Stimulated activated CD8-positive, alpha-beta memory T cell treated with anti-CD3 and anti-CD28 coated beads, Interleukin-4, amount 100 ng/mL, for 4 hours (primary cell): ENCODE results near the gene GPRIN2.
"Not testable (repeated sequence)": the region's sequence is repeated elsewhere in the genome, so short reads cannot be mapped to it uniquely, and the experiment has no call there.

Source experiments
- DNase-seq, 2 donors: peaks; one replicate each; pipeline ENCODE4 v3.0.0-alpha.2; 2020; ENCODE audit warnings: low read depth in 2 of 2, low spot score in 1 of 2

Gene GPRIN2

DNA sequence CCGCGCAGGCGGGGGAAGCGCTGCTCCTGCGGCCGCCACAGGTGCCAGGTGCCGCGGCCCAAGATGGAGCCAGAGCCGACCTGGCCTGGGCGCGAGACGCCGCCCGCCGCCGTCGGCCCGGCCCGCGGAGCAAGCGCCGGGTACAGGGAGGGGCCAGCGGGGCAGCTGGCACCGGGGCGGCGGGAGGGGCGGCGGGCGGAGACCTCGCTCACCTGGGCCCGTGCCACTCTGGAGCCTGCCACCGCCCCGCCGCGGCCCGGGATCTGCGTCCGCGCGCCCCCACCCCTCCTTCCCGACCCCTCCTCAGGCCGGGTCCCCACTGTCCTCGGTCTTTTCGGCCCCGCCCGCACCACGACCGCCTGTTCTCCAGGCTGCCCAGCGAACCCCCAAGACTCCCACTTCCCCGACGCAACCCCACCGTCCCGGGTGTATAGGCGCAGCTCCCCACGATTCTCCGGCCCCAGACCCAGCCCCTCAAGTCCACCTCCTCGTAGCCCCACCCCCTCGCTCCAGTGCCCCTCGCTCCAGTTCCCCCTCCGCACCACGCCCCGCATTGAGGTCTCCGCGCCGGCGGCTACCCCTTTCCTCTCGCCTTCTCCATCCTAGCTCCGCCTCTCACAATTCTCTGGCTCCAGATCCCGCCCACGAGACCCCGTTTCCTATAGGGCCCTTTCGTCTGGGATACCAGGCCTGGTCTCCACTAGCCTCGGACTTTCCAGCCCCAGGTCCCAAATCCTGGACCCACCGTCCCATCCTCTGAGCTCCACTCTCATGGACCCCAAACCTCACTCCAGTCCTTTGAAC lies at the start of gene GPRIN2:
Gene GPRIN2 (minus strand): TSS at position 144 of the 804 bp plus-strand sequence. CDS start 5,922 bp downstream, outside the sequence.
- DNase-seq, result no peak

DNA sequence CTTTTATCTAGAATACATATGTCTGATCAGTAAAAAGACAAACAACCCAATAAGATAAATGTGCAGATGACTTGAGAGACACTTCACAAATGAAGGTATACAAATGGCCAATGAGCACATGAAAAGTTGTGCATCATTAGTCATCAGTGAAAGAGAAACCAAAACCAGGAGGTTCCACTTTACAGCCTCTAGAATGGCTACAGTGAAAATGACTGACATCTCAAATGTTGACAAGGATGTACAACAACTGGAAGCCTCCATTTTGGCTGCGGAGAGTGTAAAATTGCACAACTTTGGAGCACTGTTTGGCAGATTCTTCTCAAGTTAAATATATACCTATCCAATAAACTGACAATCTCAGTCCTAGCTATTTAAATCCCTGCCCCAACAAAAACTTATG lies 44.1 kb upstream of the GPRIN2 start:
- DNase-seq, result not testable (repeated sequence)

DNA sequence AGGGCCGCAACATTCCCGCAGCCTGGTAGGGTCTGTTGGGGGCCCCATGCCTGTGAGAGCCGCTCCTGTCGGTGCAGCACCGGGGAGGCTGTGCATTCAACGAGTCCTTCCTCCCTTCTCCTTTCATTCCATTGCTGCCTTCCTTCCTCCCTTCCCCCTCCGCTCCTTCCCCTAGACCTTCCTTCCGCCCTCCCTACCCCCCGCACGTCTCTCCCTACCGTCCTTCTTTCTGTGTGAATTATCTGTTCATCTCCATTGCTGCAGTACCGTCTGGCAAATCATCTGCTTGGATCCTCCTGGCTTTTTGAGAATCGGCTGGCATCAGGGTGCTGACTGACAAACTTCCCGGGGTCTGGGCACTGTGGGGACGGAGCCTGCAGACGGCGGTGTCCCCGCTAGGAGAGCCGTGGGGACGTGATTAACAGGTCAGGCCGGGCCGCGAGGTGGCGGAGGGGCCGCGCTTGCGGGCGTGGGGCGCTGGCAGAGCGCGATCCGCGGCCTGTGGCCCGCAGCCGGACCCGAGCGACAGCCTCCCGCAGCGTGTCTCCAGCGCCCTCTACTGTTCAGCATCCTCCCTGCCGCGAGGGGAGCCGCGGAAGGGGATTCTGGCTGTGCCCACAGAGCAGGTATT lies 41.3 kb upstream of the GPRIN2 start:
- DNase-seq, result not testable (repeated sequence)

DNA sequence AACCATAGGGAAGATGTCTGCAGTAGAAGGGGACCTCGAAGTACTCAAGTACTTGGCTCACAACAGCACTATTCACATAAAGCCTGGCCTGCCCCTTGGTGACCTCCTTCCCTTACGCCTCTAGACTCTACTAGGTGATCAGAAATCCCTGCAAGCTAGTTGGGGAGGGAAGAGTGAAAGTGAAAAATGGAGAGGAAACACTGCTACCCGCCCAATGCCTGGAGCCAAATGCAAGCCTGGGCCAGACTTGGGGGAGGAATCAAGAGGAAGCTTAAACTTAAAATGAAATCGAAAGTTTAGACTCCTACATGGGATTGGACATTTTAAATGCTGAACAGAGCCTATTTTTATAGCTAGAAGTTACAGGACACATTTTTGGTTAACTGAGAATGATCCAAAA lies 40.1 kb upstream of the GPRIN2 start:
- DNase-seq, result not testable (repeated sequence)

DNA sequence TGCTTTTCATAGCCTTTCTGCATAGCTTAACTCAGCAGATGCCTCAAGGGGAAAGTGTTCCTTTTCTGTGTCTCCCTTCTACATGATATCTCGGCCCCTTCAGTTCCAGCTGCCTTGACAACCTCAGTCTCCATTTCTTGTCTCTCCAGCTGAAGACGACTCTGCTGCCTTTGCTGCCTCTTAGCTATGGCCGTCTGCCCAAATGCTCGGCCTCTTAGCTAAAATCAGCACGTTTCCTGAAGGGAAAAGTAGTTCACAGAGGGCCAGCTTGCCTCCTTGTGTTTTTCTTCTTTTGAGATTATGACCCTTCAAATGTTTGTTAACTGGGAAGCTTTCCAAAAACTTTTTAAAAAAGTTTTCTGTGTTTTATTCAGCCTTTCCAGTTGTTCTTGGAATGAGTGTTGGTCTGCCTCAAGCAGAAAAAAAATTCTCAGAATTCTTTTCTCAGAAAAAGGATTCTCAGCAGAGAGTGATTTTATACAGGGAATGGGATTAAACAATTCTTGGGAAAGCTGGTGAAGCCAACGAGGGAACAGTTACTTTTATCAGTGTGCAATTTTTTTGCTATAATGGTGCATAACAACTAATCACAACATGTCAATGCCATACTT lies 38.1 kb upstream of the GPRIN2 start:
- not testable (repeated sequence) for DNase-seq

DNA sequence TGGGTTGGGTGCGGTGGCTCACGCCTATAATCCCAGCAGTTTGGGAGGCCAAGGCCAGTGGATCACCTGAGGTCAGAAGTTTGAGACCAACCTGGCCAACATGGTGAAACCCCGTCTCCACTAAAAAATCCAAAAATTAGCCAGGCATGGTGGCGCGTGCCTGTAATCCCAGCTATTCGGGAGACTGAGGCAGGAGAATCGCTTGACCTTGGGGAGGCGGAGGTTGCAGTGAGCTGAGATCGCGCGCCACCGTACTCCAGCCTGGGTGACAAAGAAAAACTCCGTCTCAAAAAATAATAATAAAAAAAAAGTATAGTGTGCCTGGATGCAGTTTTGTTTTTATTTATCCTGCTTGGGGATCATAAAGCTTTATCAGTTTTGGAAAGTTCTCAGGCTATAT lies 36.8 kb upstream of the GPRIN2 start:
- not testable (repeated sequence) for DNase-seq

DNA sequence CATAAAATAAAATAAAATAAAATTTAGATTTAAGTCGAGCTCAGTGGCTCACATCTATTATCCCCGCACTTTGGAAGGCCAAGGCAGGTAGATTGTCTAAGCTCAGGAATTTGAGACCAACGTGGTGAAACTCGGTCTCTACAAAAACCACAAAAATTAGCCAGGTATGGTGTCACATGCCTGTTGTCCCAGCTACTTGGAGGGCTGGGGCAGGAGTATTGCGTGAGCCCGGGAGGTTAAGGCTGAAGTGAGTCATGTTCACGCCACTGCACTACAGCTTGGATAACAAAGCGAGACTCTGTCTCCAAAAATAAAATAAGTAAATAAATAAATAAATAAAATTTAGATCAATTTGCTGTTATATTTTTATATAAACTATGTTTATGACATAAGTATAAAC lies 34.6 kb upstream of the GPRIN2 start:
- DNase-seq, result not testable (repeated sequence)

DNA sequence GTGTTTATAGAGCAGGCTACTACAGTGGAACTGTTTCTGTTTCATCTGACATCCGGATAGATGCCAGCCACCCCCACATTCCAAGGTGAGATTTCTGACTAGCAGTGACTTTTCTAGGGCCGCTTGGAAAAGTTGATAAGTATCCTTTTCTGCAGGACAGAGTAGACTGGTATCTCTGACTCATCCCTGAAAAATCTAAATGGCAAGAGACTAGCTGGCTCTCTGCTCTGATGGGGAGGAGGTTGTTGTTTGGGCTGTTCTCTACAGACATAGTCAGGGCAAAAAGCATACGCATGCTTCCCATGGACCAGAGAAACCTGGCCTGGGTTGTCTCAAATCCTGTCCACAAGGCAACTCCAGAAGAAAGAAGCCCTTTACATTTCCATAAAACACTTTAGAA lies 33.1 kb upstream of the GPRIN2 start:
- DNase-seq, result not testable (repeated sequence)

DNA sequence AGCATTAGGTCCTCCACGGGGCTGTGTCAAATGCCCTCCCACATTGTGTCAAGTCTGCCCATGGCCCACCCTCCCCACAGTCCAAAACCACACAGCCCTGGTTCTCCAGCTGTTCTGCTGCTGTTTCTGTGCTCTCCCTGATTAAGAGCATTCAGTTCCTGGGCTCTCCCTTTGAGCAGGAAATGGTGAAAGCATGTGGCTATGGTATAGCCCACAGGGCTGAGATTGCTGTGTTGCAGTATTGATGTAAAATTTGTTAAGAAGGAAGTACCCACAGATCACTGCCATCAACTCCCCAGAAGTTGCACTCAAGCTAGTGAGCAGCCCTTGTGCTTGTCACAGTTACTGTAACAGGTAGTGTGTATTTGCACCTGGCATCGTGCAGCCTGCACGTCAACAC lies 31.8 kb upstream of the GPRIN2 start:
- DNase-seq, result not testable (repeated sequence)

DNA sequence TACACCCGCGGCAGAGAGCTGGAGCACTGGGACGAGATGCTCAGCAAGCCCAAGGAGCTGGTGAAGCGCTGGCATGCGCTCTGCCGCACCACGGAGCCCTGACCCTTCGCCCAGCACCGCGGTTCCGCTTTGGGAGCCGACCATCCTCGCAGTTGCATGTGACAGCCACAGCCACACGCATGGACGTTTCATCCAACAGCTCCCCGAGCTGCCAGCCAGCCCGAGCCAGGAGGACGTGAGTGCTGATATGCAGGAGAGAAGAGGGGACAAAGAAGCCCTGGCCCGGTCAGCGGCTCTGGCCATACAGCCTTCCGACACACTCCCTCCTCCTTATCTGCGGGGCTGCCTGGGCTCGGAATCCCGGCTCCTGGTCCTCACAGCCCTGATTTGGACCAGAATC lies 31.1 kb upstream of the GPRIN2 start:
- not testable (repeated sequence) for DNase-seq

DNA sequence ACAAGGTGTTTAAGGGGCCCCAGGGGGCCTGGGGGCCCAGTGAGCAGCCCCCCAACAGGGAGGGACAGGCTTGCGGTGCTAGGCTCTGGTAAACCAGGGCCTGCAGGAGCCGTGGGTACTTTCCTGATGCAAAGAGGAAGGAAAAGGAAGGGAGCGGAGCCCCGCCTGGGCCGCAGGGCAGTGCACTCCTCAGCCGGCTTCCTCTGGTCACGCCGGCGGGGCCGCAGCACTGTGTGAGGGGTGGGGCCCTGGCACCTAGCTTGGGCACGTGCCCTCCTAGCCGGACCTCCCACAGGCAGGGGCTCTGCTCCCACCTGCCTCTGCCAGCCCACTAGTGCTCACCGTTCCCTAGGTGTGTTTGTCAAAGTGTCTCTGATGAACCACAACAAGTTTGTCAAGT lies 28.8 kb upstream of the GPRIN2 start:
- not testable (repeated sequence) for DNase-seq

DNA sequence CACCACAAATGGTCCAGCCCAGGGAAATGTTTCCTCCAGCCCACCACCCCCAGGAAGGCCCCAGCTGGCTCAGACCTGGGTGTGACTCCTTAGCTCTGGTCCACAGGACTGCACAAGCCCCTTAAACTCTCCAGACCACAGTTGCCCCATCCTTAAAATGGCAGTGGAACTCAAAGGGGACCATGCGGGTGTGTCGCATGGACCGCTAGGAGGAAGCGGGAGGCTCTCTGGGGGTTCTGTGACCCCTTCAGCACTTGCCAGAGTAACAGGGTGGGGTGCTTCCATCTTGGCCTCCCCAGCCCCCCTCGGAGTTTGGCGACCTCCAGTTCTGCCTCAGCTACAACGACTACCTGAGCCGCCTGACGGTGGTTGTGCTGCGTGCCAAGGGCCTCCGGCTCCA lies 27.7 kb upstream of the GPRIN2 start:
- not testable (repeated sequence) for DNase-seq

DNA sequence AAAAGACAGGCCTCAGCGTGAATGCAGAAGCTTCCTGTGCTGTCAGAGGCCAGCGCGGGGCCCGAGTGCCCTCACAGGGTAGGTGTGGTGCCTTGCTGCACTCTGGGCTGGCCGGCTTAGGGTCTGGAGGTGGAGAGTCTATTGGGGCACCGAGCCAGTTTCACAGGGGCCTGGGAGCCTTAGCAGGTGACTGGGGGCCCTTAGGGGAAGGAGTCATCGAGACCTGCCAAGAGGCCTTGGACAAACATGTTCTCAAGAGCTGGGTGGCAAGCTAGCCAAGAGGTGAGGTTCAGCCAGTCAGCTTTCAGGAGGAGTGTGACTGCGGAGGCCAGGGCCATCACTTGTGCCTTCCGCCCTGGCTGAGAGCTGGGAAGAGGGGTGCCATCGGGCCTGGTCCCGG lies 26.1 kb upstream of the GPRIN2 start:
- DNase-seq, result not testable (repeated sequence)

DNA sequence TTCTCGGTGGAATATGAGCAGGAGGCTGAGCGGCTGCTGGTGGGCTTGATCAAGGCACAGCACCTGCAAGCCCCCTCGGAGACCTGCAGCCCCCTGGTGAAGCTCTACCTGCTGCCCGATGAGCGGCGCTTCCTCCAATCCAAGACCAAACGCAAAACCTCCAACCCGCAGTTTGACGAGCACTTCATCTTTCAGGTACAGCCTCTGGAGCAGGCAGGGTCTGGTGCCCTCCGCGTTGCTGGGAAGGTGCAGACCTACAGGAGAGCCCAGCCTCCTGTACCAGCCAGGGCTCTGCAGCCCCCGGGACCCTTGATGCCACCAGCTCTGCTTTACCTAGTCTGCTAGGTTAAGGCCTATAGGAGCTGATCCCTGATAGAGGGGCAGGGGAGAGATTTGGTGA lies 25.5 kb upstream of the GPRIN2 start:
- not testable (repeated sequence) for DNase-seq

DNA sequence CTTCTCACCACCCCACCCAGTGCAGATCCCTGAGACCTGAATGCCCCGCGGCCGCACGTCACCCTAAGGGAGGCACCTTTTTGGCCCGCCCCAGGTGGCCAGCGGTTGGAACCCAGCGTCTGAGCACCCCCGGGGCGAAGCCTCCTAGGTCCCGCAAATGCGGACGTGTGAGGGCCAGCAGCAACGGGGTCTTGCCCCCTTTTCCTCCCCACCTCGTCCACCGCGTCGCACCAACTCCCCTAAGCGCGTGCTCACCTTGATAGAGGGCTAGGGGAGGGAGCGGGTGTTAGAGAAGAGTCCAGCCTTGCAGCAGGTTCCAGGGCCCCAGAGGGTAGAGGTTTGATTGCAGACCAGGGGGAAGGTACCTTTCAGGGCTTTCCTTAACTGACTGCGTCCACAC lies 22.9 kb upstream of the GPRIN2 start:
- DNase-seq, result not testable (repeated sequence)

DNA sequence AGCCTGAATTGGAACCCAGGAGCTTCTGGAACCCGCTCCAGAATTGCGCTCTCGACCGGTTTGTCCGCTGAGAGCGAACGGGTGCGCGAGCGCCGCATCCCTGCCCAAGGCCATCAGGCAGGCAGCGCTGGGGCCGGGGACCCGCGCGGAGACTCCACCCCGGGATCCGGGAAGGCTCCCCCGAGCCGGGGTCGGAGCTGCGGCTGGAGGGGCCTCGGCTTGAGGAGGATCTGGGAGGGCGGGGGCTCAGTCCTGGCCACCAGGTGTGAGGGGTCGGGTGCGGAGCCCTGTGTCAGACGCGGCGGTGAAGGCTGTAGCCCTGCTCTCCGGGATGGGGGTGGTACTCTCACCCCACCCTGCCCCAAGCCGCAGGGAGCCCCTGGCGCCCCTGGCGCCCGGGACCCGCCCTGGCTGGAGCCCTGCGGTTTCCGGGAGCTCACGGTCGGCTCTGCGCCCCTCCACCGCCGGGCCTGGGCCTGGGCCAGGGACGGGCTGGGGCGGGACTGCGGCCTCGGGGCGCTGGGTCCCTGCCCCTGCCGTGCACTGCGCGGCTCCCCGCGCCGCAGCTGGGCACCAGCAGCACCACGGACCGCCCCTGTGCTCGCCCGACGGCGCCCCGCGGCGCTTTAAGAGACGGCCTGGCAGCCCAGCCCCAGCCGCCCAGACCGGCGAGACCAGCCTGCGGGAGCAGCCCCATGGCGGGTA lies 22.2 kb upstream of the GPRIN2 start, which contains the start of gene SYT15:
Gene SYT15 (plus strand): TSS at position 655 of the 705 bp plus-strand sequence. CDS start 41 bp downstream, at position 696.
- DNase-seq, result not testable (repeated sequence)

DNA sequence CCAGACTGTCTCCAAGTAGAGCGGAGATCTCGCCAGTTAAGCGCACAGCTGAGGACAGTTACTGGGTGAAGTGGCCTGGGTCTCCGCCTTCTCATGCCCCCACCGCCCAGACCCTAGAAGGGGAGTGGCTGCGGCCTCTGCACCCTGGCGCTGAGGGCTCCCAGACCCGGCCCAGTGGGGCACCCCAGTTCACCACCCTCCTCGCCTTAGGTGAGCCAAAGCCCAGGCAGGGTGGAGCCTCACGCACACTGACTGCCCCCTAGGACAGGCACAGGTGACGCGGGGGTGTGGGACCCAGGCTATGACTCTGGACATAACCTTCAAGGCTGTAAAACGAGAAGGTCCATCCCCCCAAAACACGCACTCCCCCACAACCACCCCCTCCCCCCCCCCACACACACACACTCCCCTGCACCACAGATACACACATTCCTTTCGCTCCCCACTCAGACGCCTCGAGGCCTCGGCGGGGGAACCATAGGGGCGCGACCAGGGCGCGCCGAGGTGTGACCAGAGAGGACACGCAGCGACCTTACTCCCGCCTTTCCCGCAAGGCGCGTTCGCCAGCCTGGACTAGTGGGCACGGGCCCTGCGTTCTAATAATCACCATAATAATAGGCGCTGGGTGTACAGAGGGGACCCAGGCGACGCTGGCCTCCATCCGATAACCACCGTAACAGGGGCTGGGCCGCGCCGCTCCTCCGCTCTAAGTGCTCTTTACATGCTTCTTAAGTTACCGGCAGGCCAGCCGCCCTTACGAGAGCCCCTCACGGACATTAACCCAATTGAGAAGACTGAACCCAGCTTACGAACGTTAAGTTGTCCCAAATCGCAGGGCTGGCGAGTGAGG lies 21.4 kb upstream of the GPRIN2 start:
- not testable (repeated sequence) for DNase-seq

DNA sequence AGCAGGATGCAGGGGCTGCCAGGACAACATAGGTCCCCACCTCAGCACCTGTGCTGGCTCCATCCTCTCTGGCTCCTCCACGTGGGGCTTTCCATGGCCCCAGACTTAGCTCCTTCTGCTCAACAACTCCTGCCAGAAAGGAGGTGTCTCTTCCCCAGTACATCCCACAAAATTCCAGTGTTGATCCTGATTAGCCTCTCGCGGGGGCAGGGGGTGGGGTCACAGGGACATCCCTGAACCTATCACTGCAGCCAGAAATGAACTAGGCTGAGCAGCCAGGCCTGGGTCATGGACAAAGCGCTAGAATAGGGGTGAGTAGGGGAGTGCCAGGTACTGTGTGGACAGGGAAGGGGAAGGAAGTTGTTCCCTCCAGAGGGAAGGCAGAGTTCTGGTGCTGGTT lies 17.4 kb upstream of the GPRIN2 start:
- not testable (repeated sequence) for DNase-seq

DNA sequence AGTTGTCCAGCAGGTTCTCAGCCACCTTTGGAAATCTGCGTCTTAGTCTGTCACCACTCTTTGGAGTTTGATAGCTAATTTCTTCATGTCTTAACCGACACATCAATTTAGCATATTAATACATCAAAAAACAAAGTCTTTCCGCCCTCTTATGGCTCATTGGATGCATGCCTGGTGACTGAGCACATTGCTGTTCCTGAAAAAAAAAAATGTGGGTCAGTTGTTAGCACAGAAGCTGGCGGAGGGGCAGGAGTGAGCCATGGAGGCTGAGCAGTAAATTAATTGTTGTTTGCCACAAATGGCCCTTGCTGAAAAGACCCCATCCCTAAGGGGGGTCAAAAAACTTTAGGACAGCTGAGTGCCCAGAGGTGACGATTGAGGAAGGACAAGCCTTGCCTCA lies 16.9 kb upstream of the GPRIN2 start:
- DNase-seq, result not testable (repeated sequence)

DNA sequence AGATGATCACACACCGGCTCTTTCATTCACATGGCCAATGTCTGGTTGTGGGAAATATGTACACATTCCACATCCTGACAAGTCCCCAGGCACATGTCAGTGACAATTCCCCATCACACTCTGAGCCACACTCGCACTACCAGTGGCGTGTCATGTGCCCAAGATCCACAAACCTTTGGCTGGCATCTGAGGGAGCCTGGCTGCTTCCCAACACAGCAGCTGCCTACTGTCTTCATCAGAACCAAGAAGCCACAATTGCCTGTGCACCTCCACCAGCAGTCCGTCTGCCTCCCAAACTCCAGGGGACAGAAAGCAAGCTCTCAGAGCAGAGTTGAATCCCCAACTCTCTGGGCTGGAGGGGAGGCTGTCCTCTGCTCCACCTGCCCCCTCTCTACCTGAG lies 16.3 kb upstream of the GPRIN2 start:
- not testable (repeated sequence) for DNase-seq
